Measurements from ENCODE around the gene SETX.

SETX gene, protein sequence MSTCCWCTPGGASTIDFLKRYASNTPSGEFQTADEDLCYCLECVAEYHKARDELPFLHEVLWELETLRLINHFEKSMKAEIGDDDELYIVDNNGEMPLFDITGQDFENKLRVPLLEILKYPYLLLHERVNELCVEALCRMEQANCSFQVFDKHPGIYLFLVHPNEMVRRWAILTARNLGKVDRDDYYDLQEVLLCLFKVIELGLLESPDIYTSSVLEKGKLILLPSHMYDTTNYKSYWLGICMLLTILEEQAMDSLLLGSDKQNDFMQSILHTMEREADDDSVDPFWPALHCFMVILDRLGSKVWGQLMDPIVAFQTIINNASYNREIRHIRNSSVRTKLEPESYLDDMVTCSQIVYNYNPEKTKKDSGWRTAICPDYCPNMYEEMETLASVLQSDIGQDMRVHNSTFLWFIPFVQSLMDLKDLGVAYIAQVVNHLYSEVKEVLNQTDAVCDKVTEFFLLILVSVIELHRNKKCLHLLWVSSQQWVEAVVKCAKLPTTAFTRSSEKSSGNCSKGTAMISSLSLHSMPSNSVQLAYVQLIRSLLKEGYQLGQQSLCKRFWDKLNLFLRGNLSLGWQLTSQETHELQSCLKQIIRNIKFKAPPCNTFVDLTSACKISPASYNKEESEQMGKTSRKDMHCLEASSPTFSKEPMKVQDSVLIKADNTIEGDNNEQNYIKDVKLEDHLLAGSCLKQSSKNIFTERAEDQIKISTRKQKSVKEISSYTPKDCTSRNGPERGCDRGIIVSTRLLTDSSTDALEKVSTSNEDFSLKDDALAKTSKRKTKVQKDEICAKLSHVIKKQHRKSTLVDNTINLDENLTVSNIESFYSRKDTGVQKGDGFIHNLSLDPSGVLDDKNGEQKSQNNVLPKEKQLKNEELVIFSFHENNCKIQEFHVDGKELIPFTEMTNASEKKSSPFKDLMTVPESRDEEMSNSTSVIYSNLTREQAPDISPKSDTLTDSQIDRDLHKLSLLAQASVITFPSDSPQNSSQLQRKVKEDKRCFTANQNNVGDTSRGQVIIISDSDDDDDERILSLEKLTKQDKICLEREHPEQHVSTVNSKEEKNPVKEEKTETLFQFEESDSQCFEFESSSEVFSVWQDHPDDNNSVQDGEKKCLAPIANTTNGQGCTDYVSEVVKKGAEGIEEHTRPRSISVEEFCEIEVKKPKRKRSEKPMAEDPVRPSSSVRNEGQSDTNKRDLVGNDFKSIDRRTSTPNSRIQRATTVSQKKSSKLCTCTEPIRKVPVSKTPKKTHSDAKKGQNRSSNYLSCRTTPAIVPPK (N-terminal part only)

DNA sequence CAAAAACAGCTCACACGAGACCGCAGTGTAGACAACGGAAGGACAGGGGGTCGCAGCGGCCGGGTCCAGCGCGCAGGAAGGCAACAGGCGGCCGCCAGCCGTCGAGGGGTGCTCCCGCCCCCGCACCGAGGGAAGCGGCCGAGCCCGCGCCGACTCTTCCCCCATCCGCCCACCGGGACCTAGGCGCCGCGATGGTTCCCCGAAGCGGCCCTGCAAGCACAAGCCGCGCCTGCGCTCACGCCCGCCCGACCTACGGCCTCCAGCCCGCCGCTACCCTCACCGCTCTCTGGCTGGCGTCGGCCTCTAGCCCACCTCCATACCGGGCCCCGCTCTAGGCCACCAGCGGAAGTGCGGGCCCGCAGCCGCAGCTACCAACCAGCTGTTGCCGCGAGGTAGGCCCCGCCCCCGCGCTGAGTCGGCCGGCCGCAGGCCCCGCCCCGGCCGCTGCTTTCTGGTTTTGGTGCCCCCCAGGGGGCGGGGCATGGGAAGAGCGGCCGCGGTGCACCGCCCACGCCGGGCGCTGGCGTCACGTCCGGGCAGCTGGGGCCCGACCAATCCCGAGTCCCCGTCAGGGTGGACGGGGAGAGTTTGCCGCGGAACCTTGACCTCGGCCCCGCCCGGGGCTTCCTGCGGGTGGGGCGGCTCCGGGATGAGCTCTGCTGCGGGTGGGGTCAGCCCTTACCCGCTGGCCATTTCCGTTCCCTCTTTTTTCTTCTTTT lies at the start of gene SETX:
SETX (minus strand) TSS at position 350 of the 719 bp plus-strand sequence. CDS start 5,558 bp downstream, outside the sequence.
- H3K27me3 Mint-ChIP-seq (ENCODE audit: low read depth): no peaks in the 10 kb centered on the region
- H3K4me3 Mint-ChIP-seq: peak within 1 kb of the TSS; percentile 94 to 95 (median 94)
- no peaks in the 10 kb centered on the region for H3K9me3 Mint-ChIP-seq
- H3K4me1 Mint-ChIP-seq: peaks cover 24% of the 10 kb centered on the region
- TF ChIP-seq, protein P1, sequence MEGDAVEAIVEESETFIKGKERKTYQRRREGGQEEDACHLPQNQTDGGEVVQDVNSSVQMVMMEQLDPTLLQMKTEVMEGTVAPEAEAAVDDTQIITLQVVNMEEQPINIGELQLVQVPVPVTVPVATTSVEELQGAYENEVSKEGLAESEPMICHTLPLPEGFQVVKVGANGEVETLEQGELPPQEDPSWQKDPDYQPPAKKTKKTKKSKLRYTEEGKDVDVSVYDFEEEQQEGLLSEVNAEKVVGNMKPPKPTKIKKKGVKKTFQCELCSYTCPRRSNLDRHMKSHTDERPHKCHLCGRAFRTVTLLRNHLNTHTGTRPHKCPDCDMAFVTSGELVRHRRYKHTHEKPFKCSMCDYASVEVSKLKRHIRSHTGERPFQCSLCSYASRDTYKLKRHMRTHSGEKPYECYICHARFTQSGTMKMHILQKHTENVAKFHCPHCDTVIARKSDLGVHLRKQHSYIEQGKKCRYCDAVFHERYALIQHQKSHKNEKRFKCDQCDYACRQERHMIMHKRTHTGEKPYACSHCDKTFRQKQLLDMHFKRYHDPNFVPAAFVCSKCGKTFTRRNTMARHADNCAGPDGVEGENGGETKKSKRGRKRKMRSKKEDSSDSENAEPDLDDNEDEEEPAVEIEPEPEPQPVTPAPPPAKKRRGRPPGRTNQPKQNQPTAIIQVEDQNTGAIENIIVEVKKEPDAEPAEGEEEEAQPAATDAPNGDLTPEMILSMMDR (IDR thresholded peaks at IDR 0.05; ENCODE audit: unreplicated experiment in 3 of 3): no peak
- peak within 1 kb of the TSS; percentile 88 to 99 (median 97) for H3K27ac Mint-ChIP-seq
- H3K36me3 Mint-ChIP-seq (ENCODE audit: low read depth): peaks cover 29% of the 10 kb centered on the region

DNA sequence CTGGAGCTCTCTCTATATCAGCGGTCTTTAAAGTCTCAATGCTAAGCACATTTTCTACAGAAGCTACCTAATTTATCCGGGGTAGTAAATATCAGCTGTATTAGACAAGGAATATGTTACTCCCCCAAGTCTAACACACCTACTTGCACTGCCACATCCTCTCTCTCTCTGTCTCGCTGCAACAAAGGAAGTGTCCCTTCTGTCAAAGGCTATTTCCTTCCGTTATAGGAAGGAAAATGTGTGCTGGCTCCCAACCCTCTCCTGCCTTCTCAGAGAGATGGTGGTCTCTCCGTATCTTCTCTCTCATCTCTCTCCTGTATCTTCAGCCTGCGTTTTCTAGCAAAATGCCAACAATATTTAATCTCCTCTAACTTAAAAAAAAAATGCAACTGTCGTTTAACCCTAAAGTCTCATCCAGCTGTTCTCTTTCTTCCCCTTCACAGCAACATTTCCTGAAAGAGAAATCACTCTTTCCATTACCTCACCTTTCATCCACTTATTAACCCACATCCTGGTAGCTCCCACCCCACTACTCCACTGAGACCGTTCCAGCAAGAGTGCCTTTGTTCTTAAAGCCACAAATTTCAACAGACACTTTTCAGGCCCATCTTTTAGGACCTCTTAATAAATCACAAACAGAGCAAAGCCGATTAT lies 49.6 kb upstream of the SETX start:
- no peaks in the 10 kb centered on the region for H3K9me3 Mint-ChIP-seq
- H3K27me3 Mint-ChIP-seq (ENCODE audit: low read depth): peaks cover 22% of the 10 kb centered on the region
- H3K27ac Mint-ChIP-seq: peak overlapping the region; percentile 17 to 51 (median 49)
- H3K4me1 Mint-ChIP-seq: peaks cover 38% of the 10 kb centered on the region
- TF ChIP-seq, protein P1 (IDR thresholded peaks at IDR 0.05; ENCODE audit: unreplicated experiment in 3 of 3): no peak
- peak overlapping the region; percentile 73 to 92 (median 87) for H3K4me3 Mint-ChIP-seq
- H3K36me3 Mint-ChIP-seq (ENCODE audit: low read depth): peaks cover 41% of the 10 kb centered on the region

DNA sequence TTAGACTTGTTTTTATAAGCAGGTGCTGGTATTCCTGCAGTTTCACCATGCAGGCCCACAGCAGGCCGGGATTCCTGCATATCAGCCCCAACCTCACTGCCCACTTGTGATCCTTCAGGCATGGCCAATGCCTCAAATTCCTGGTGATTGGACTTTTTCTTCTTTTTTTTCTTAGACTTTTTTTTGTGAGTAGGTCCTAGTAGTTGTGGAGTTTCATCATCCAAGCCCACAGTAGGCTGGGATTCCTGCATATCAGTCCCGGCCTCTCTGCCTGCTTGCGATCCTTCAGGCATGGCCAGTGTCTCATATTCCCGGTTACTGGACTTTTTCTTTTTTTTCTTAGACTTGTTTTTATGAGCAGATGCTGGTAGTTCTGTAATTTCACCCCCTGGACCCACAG lies 47.0 kb upstream of the SETX start:
- H3K9me3 Mint-ChIP-seq: no peaks in the 10 kb centered on the region
- TF ChIP-seq, protein P1 (IDR thresholded peaks at IDR 0.05; ENCODE audit: unreplicated experiment in 3 of 3): no peak
- peaks cover 2% of the 10 kb centered on the region for H3K27me3 Mint-ChIP-seq (ENCODE audit: low read depth)
- no peak overlapping the region for H3K4me3 Mint-ChIP-seq
- peaks cover 59% of the 10 kb centered on the region for H3K36me3 Mint-ChIP-seq (ENCODE audit: low read depth)
- peak overlapping the region; percentile 47 to 78 (median 75) for H3K27ac Mint-ChIP-seq
- H3K4me1 Mint-ChIP-seq: peaks cover 35% of the 10 kb centered on the region

DNA sequence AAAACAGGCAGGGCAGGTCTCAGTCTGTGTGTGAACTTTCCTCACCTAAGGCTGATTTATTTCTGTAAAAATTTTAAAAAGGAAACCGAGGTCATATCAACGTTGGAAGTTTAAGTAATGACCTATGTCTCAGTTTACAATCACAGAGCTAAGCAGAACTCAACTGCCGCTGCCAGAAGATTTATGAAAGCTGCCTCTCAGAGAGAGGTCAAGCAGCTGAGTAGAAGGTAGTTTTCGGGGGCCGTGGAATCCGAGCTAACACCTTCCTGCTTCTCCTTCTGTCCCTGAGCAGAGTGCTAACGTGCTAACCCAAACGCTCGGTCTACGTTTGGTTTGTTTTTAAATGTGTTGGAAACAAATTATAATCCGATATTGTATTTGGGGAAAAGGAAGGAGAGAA lies 40.8 kb upstream of the SETX start:
- Mint-ChIP-seq H3K36me3 (ENCODE audit: low read depth) (peaks cover 72% of the 10 kb centered on the region), H3K9me3 (no peaks in the 10 kb centered on the region), H3K4me1 (no peaks in the 10 kb centered on the region), H3K4me3 (no peak overlapping the region), H3K27ac (no peak overlapping the region), H3K27me3 (ENCODE audit: low read depth) (no peaks in the 10 kb centered on the region)
- TF ChIP-seq, protein P1 (IDR thresholded peaks at IDR 0.05; ENCODE audit: unreplicated experiment in 3 of 3): no peak

DNA sequence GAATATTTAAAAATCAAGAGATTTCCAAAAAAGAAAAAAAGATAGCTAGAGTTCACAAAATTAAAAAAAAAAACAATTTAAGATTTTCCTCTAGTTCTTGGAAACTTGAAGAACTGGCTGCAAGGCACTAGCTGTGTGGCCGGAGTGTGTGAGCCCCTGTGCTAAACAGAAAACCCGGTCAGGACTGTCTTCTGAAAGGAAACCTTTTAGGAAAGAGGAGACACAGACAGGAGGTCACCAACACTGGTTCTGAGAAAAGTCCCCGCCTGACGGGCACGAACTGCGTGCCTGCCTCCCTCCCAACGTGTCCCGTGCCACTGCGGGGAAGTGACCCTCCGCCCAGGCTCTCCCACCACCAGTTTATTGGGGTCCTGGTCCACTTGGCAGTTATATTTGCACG lies 36.7 kb upstream of the SETX start:
- H3K4me3 Mint-ChIP-seq: no peak overlapping the region
- H3K27ac Mint-ChIP-seq: no peak overlapping the region
- no peaks in the 10 kb centered on the region for H3K27me3 Mint-ChIP-seq (ENCODE audit: low read depth)
- H3K4me1 Mint-ChIP-seq: no peaks in the 10 kb centered on the region
- no peaks in the 10 kb centered on the region for H3K9me3 Mint-ChIP-seq
- TF ChIP-seq, protein P1 (IDR thresholded peaks at IDR 0.05; ENCODE audit: unreplicated experiment in 3 of 3): no peak
- peaks cover 75% of the 10 kb centered on the region for H3K36me3 Mint-ChIP-seq (ENCODE audit: low read depth)
